WI38 (cell line): Measurements from ENCODE around the gene ARHGEF4.

Source experiments
- H3K4me3 ChIP-seq: 2 replicates; pipeline ENCODE4 v1.5.1; 2011; ENCODE audit warnings: low read depth, mild to moderate bottlenecking, control low read depth, low read length
- TF ChIP-seq, protein P1 (sequence below): IDR thresholded peaks from 2 replicates; pipeline ENCODE4 v1.5.1; 2012; ENCODE audit warnings: low read depth, mild to moderate bottlenecking, control low read depth, low read length

Gene ARHGEF4

DNA sequence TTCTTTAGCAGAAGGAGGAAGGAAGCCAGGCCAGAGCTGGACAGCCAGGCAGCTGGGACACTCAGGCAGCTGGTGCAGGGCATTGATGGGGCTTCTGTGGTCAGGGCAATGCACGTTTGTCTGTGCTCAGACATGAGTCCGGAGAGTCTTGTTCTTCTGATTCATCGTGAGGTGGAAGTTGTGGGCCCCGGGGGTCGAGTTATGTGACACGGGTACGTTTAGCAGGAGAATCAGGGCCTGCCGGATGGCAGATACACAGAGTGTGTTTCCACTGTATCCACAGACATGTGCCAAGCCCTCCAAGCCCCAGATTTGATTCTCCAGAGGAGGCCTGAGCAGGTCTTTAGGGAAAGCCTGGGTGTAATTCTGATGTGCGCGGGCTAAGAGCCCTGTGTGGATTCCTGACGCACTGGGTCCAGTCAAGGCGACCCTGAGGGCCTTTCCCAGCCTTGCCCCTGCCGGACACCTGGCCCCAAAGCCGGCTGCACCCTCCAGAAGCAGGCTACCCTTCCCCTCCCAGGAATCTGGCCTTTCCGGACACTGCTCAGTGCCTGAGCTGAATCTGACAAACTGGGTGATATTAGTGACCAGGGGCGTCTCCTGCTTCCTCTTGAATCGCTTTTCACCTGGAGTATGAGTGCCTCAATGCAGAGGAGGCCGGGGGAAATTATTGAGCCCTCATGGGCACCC is 10.1 kb downstream of the ARHGEF4 start:
- TF ChIP-seq, protein P1, sequence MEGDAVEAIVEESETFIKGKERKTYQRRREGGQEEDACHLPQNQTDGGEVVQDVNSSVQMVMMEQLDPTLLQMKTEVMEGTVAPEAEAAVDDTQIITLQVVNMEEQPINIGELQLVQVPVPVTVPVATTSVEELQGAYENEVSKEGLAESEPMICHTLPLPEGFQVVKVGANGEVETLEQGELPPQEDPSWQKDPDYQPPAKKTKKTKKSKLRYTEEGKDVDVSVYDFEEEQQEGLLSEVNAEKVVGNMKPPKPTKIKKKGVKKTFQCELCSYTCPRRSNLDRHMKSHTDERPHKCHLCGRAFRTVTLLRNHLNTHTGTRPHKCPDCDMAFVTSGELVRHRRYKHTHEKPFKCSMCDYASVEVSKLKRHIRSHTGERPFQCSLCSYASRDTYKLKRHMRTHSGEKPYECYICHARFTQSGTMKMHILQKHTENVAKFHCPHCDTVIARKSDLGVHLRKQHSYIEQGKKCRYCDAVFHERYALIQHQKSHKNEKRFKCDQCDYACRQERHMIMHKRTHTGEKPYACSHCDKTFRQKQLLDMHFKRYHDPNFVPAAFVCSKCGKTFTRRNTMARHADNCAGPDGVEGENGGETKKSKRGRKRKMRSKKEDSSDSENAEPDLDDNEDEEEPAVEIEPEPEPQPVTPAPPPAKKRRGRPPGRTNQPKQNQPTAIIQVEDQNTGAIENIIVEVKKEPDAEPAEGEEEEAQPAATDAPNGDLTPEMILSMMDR = no peak
- H3K4me3 ChIP-seq = no peak overlapping the region

DNA sequence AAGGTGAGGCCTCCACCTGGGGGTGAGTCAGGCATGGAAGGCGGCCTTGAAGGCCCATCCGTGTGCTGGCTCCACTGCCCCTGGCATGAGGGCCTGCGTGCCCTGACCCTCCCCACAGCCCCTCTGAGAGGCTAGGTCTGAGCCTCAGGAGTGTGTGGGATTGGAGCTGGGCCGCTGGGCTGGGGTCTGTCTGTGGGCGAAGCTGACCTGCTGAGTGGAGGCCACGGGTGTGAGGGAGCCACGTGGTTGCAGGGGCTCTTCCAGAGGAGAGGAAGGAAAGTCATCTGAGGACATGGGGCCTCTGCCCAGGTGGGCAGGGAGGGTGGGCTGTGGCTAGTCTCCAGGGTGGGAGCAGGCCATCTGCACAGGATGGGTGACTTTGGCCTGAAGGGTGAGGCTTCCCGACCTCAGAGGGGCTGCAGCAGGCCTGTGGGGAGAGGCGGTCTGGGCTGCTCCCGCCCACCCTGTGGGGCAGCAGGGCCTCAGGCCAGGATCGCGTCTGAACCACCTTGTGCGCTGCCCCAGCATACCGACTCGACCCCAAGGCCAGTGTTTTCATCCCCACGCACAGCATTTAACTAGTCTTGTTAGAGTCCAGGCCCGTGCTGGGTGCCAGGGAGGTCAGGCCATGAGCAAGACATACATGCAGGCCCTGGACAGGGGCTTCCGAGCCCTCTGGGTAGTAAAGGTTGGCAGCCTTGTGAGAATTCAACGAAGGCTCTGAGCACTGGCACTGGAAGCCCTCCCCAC is 11.2 kb downstream of the ARHGEF4 start:
- TF ChIP-seq, protein P1 = no peak
- no peak overlapping the region for H3K4me3 ChIP-seq

DNA sequence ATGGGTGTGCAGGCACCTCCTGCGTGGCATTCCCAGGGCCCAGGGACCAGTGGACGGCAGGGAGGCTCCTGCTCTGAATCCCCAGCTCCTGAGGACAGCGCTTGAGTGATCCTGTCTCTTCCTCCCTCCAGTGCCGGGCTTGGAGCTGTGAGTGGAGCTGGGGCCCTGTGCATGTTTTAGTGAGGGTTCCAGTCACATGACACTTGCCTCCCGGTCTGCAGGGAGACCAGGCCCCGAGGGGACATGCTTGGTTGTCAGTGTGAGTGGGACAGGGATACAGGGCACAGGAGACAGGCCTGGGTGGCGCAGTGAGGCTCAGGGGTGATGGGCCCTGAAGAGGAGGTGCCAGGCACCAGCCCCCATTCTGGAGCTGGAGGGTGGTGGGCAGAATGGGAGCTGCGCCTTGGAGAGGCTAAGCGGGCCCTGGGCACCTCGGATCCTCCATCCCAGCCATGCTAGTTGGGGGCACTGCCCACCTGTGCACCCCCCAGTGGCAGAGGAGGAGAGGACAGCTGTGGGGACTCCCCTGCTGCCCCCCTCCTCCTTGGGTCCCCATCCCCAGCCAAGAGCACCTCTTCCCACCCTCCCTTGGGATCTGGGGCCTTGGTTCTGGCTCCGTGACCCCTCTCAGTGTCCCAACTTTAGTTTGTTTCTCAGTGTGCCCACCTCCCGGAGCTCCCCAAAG is 12.0 kb downstream of the ARHGEF4 start:
- TF ChIP-seq, protein P1 = no peak
- H3K4me3 ChIP-seq = no peak overlapping the region

DNA sequence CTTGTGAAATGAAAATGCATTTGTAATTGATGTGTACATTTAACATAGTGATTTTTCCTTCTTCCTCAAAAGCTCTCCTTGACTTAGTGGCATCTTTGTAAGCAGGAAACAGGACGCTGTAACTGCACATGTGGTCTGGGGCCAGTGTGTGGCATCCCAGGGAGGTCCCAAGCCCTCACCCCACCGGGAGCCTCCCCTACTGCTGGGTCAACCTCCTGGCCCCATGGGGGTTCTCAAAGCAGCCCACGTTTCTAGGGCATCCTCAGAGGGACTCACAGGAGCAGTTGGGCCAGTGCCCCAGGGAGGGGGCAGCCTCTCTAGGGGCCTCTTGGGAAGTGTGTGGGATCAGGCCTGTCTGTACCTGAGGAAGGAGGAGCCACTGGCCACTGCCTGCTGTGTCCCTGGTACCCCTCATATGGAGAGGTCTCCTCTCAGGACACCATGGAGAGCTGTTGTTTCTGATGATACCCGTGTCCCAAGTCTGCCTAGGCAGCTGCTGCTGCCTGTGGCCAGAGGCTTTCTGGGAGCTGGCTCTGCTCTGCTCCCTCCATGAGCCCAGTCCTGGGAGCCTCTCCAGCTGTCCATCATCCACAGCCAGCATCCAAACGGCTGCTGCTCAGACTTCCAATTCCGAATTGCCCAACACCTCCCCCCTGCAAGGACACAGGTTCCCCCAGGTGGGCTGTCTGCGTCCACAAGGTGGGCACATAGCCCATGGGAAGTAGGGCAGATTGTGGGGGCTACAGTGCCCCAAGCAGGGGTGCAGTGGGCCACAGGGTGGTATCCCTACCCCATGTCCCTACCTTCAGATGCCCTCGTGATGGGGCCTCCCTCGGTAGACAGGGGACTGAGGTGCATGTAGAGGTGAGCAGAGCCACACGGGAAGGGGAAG is 13.4 kb downstream of the ARHGEF4 start:
- TF ChIP-seq, protein P1 = no peak
- H3K4me3 ChIP-seq = no peak overlapping the region

DNA sequence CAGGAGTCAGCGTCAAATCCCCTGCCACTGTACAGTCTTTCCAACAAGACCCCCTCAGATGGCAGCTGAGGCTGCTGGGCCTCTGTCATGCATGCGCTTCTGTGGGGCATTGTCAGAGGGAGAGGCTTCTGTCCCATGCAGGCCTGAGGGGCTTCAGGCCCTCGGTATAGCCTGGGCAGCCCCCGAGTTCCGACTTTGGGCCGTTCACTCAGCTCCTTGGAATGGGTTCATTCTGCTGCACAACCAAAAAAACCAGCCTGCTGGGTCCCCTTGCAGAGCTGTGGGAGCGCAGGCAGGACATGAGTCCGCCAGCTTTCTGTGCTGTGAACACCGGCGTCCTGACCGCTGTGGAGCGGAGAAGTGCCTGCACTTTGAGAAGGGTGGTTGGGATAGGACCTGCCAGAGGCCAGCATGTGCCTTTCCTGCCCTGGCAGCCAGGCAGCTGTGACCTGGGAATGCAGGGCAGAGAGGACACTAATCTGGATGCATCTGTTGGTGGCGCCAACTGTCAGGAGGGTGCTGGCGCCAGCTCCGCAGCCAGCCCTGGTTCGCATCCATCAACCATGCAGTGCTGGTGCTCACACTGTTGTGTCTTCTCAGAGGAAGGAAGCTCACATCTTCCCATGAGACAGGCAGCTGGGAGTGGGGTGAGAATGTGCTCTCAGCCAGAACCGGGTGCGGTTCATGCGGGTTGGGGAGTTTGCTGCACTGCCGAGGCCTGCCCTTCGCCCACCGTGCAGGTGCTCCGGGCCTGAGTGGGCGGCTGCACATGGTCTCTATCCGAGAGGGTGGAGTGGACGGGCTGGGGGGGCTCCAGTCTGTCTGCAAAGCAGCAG is 14.3 kb downstream of the ARHGEF4 start:
- TF ChIP-seq, protein P1 = no peak
- H3K4me3 ChIP-seq = no peak overlapping the region

DNA sequence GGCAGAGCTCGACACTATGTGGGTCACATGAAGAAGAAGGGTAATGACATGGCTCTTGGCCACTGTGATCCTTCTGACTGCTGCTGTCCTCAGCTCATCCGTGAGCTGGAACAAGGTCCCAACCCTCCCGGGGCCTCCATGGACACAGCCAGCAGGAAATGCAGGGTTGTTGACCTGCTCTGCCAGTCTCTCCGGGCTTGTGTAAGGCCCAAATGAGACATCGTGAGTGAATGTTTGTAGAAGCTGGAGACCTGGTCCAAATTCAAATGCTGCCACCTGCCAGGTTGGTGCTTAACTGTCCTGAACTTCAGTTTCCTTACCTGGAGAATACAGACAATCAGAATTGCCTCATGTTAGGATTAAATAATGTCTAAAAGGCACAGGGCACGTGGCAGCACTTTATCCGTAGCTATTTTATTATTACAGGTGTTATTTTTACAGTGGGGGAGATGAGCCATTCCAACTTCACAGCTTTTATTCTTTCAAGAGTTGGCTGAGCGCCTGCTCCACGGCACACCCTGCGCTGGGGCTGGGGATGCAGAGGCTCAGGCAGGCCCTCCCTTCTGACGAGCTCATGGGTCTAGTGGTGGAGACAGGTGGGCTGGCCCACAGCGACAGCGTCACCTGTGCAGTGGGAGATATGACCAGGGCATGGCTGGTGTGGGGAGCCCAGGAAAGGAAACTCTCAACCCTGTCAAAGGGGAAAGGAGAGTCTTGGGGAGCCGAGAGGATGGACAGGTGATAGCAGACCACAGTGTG is 15.1 kb downstream of the ARHGEF4 start:
- H3K4me3 ChIP-seq = no peak overlapping the region
- TF ChIP-seq, protein P1 = no peak
